ENCODE data around the gene TIMM21. TPM values are rescaled to one million over a fixed set of nuclear protein-coding genes. Genes with fewer than 3 reads are reported as not detected.

Gene TIMM21
- total RNA-seq, 1 donor from 2014 or later = 25.0 TPM

DNA sequence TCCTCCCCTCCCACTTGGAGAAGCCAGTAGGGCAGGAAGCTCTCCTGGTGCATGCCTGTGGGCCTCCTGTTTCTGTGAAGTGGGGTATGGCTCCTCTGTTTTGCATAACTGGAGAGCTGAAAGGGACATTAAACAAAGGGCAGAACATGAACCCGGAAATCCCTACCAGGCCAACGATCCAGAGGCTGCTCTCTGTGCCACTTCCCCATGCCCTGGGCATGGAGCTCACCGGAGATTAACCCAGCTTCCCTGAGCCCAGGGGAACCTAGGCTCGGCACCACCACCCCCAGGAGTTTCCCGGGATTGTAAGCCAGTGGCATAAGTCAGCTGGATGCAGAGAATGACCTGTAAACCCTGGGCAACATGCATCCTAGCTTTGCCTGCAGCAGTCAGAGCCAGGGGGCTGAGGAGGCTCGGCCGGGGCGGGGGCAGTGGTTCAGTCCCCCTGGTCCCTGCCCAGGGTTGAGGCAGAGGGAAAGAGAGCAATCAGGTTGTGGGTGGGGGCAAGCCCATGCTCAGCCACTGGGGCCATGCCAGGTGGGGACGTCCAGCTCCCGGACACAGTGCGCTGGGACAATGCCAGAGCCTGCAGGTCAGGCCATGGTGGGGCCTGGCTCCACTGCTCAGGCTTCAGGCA is 49.5 kb downstream of the TIMM21 start:
- no peaks in the 10 kb centered on the region for H3K9me3 ChIP-seq
- no peak overlapping the region for H3K27ac ChIP-seq
- no peaks in the 10 kb centered on the region for H3K27me3 ChIP-seq
- intact Hi-C loops (cut with DNase I) = loop anchor here (5.0 to 10.0 kb wide), 2 partner anchors 144 to 357 kb away; no protein-coding TSS in a partner anchor
- H3K4me1 ChIP-seq = no peaks in the 10 kb centered on the region
- H3K36me3 ChIP-seq = no peaks in the 10 kb centered on the region
- TF ChIP-seq POLR2AphosphoS5 (IDR thresholded peaks at IDR 0.05; ENCODE audit: insufficient read depth in 1 of 2, low read depth in 1 of 2) (no peak), POLR2A (IDR thresholded peaks at IDR 0.05) (no peak)
- TF ChIP-seq, protein P1, sequence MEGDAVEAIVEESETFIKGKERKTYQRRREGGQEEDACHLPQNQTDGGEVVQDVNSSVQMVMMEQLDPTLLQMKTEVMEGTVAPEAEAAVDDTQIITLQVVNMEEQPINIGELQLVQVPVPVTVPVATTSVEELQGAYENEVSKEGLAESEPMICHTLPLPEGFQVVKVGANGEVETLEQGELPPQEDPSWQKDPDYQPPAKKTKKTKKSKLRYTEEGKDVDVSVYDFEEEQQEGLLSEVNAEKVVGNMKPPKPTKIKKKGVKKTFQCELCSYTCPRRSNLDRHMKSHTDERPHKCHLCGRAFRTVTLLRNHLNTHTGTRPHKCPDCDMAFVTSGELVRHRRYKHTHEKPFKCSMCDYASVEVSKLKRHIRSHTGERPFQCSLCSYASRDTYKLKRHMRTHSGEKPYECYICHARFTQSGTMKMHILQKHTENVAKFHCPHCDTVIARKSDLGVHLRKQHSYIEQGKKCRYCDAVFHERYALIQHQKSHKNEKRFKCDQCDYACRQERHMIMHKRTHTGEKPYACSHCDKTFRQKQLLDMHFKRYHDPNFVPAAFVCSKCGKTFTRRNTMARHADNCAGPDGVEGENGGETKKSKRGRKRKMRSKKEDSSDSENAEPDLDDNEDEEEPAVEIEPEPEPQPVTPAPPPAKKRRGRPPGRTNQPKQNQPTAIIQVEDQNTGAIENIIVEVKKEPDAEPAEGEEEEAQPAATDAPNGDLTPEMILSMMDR (IDR thresholded peaks at IDR 0.05) = no peak
- H3K4me3 ChIP-seq = no peak overlapping the region
- DNase-seq (ENCODE audit: extremely low spot score in 2 of 2) = no peak

DNA sequence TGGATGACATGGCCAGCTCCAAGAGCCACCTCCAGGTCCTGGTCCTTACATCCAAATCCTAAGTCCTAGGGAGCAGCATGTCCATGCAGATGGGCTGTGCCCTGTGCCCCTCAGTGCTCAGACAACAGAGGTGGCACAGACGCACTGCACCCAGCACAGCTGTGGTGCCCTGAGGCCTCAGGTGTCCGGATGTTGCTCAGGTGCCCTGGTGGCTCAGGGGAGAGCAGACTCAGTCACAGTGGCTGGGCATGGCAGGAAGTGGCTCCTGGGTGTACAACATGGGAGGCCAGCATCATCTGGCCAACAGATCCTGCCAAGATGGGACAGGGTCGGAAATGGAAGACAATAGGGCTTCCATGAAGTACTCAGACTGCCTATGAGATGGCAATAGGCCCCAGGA is 50.1 kb downstream of the TIMM21 start:
- Histone ChIP-seq H3K9me3 (no peaks in the 10 kb centered on the region), H3K27me3 (no peaks in the 10 kb centered on the region), H3K4me3 (no peak overlapping the region), H3K36me3 (no peaks in the 10 kb centered on the region), H3K4me1 (no peaks in the 10 kb centered on the region), H3K27ac (no peak overlapping the region)
- TF ChIP-seq POLR2A (IDR thresholded peaks at IDR 0.05) = no peak
- DNase-seq (ENCODE audit: extremely low spot score in 2 of 2) = no peak
- intact Hi-C loops (cut with DNase I) = loop anchor here (5.0 to 10.0 kb wide), 2 partner anchors 144 to 356 kb away; no protein-coding TSS in a partner anchor

DNA sequence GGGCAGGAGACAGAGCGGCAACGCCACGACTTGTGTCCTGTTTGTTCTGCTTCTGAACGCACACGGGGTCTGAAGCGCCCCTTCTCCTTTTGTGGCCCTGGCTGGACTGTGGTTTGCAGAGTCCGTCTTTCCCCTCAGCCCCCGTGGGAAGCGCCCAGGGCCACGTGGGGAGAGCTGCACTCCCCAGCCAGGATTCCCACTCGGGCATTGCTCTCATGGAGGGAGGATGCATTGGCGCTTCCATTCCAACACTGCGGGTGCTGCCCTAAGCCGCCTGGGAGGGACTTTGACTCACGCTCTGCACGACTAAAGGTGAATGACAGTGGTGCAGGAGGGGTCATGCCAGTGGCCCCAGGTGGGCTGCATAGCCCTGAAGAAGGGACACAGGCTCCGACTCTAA is 52.5 kb downstream of the TIMM21 start:
- intact Hi-C loops (cut with DNase I) = no loop called here
- Histone ChIP-seq H3K27ac (no peak overlapping the region), H3K9me3 (no peaks in the 10 kb centered on the region), H3K4me1 (no peaks in the 10 kb centered on the region), H3K4me3 (no peak overlapping the region), H3K36me3 (no peaks in the 10 kb centered on the region), H3K27me3 (no peaks in the 10 kb centered on the region)
- TF ChIP-seq, protein P1 (IDR thresholded peaks at IDR 0.05) = no peak
- TF ChIP-seq POLR2A (IDR thresholded peaks at IDR 0.05) (no peak), POLR2AphosphoS5 (IDR thresholded peaks at IDR 0.05; ENCODE audit: insufficient read depth in 1 of 2, low read depth in 1 of 2) (no peak)
- DNase-seq (ENCODE audit: extremely low spot score in 2 of 2) = no peak

- TF ChIP-seq POLR2A (IDR thresholded peaks at IDR 0.05) (no peak), POLR2AphosphoS5 (IDR thresholded peaks at IDR 0.05; ENCODE audit: insufficient read depth in 1 of 2, low read depth in 1 of 2) (no peak)
- TF ChIP-seq, protein P1 (IDR thresholded peaks at IDR 0.05) = no peak
- no peaks in the 10 kb centered on the region for H3K9me3 ChIP-seq
- H3K36me3 ChIP-seq = no peaks in the 10 kb centered on the region
- no peaks in the 10 kb centered on the region for H3K27me3 ChIP-seq
- no peaks in the 10 kb centered on the region for H3K4me1 ChIP-seq
- intact Hi-C loops (cut with DNase I) = no loop called here
- no peak overlapping the region for H3K27ac ChIP-seq
- no peak for DNase-seq (ENCODE audit: extremely low spot score in 2 of 2)
- no peak overlapping the region for H3K4me3 ChIP-seq
These were observed 55.5 kb downstream of the TIMM21 start for GRCh38 chr18:74203811-74204210.

GRCh38 chr18:74204526-74205152 is 56.3 kb downstream of the TIMM21 start:
- intact Hi-C loops (cut with DNase I) = no loop called here

More at GRCh38 chr18:74204526-74205152, 56.3 kb downstream of the TIMM21 start:
- no peak for DNase-seq (ENCODE audit: extremely low spot score in 2 of 2)
- Histone ChIP-seq H3K27me3 (no peaks in the 10 kb centered on the region), H3K27ac (no peak overlapping the region), H3K36me3 (no peaks in the 10 kb centered on the region), H3K9me3 (no peaks in the 10 kb centered on the region), H3K4me1 (no peaks in the 10 kb centered on the region), H3K4me3 (no peak overlapping the region)
- TF ChIP-seq POLR2A (IDR thresholded peaks at IDR 0.05) = no peak

Other genes starting within 250 kb of the TIMM21 start
- gene FBXO15, start 689 bp upstream of the TIMM21 start, total RNA-seq = not detected
- 88.6 TPM for gene CYB5A, start 143.4 kb downstream of the TIMM21 start, total RNA-seq
- gene C18orf63, start 167.3 kb downstream of the TIMM21 start, total RNA-seq = not detected

All from vagina (tissue), 2 donors.